Rectal smooth muscle tissue (tissue), 1 donor: ENCODE measurements around the gene PGPEP1.
"Not testable (repeated sequence)": the region's sequence is repeated elsewhere in the genome, so short reads cannot be mapped to it uniquely, and the experiment has no call there.

ENCODE experiments used
- H3K27ac ChIP-seq: one replicate; pipeline ENCODE4 v1.7.0; 2013; ENCODE audit warnings: low read depth, low read length, inconsistent platforms
- H3K27me3 ChIP-seq: one replicate; pipeline ENCODE4 v1.7.0; 2013; ENCODE audit warnings: low read length; ENCODE audit not compliant: control insufficient read depth, insufficient read depth
- H3K36me3 ChIP-seq: one replicate; pipeline ENCODE4 v1.7.0; 2013; ENCODE audit warnings: low read length; ENCODE audit not compliant: control insufficient read depth, insufficient read depth
- H3K4me1 ChIP-seq: one replicate; pipeline ENCODE4 v1.7.0; 2013; ENCODE audit warnings: low read length; ENCODE audit not compliant: control insufficient read depth, insufficient read depth
- H3K4me3 ChIP-seq: one replicate; pipeline ENCODE4 v1.7.0; 2013; ENCODE audit warnings: low read length
- H3K9ac ChIP-seq: one replicate; pipeline ENCODE4 v1.7.0; 2013; ENCODE audit warnings: low read length

Gene PGPEP1

DNA sequence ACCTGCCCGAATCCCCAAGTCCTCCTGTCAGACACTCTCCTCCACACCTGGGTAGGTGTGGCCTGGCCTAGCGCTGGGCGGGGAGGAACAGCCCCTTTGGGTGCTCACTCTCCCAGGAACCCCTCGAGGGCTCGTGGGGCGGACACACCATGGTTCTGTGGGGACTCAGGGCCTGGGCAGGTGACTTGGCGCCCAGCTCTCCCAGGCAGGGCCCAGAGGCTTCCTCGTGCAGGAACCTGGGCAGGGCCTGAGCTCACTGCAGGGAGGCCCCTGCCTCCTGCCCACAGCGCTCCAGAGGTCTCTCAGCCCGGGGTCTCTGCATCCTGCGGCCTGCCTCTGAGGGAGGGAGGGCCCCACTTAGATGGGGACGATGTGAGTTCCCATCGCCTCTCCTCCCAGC is 29.4 kb upstream of the PGPEP1 start:
- Histone ChIP-seq H3K36me3 (peaks cover 16% of the 10 kb centered on the region), H3K4me3 (no peak overlapping the region), H3K9ac (no peak overlapping the region)

DNA sequence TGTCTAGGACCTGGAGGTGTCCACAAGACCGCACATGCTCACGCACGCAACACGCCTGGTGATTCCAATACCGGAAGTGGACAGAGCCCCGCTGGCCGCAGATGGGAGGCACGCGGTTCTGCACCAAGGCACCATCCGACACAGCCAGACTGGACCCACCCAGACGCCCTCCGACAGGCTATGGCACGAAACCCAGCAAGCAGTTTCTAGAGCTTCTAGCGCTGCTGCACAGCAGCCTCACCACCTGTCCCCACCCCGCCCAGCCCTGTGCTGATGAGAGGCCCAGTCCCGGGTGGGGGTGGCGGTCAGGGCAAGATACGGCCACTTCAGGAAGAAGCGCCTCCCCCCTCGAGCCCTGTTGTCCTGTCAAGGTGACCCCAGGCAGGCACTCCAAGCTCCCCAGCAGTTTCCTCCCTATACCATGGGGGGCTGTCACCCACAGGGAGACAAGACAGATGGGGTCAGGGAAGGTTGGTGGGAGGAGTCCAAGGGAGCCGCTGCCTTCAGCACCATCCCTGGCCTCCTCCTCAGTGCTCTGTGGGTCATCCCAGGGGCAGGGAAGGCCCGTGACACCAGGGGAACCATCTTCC is 28.8 kb upstream of the PGPEP1 start:
- Histone ChIP-seq H3K9ac (no peak overlapping the region), H3K4me3 (no peak overlapping the region), H3K27me3 (no peaks in the 10 kb centered on the region), H3K4me1 (no peaks in the 10 kb centered on the region), H3K36me3 (peaks cover 16% of the 10 kb centered on the region), H3K27ac (no peak overlapping the region)

More for the DNA sequence above, 29.4 kb upstream of the PGPEP1 start:
- Histone ChIP-seq H3K4me1 (peaks cover 5% of the 10 kb centered on the region), H3K27ac (no peak overlapping the region), H3K27me3 (no peaks in the 10 kb centered on the region)

DNA sequence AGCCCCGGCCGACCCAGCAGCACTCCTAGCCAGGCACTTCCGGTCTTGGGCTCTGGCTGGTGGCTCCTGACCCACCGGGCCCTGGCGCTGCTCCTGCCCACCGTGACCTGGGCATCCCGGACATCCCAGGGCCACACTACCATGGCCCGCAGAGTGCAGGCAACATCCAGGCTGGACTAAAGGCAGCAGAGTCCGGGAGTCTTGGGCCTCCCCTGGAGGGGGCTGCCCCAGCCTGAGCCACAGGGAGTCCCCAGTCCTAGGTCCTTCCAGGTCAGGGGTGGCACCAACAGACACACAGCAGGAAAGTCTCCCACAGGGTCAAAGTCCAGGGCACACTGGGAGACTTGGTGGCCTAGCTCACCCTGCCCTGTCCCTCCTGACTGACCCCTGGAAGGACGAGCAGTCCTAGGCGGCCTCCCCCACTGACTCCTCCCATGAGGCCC is 28.3 kb upstream of the PGPEP1 start:
- Histone ChIP-seq H3K27me3 (no peaks in the 10 kb centered on the region), H3K9ac (no peak overlapping the region), H3K4me3 (no peak overlapping the region), H3K4me1 (no peaks in the 10 kb centered on the region), H3K27ac (no peak overlapping the region), H3K36me3 (peaks cover 16% of the 10 kb centered on the region)

DNA sequence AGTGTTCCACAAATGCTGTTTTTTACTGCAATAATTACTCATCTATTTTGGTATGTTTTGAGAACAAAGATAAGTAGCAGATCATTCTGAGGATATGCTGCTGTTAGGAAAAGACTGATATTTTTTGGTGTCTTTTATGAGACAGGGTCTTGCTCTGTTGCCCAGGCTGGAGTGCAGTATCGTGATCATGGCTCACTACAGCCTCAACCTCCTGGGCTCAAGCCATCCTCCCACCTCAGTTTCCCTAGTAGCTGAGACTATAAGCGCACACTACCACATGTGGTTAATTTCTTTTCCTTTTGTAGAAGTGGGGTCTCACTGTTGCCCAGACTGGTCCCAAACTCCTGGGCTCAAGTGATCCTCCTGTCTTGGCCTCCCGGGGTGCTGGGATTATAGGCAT is 27.0 kb upstream of the PGPEP1 start:
- H3K4me3 ChIP-seq: no peak overlapping the region
- H3K27me3 ChIP-seq: no peaks in the 10 kb centered on the region
- no peak overlapping the region for H3K27ac ChIP-seq
- H3K9ac ChIP-seq: no peak overlapping the region
- peaks cover 16% of the 10 kb centered on the region for H3K36me3 ChIP-seq
- H3K4me1 ChIP-seq: no peaks in the 10 kb centered on the region

DNA sequence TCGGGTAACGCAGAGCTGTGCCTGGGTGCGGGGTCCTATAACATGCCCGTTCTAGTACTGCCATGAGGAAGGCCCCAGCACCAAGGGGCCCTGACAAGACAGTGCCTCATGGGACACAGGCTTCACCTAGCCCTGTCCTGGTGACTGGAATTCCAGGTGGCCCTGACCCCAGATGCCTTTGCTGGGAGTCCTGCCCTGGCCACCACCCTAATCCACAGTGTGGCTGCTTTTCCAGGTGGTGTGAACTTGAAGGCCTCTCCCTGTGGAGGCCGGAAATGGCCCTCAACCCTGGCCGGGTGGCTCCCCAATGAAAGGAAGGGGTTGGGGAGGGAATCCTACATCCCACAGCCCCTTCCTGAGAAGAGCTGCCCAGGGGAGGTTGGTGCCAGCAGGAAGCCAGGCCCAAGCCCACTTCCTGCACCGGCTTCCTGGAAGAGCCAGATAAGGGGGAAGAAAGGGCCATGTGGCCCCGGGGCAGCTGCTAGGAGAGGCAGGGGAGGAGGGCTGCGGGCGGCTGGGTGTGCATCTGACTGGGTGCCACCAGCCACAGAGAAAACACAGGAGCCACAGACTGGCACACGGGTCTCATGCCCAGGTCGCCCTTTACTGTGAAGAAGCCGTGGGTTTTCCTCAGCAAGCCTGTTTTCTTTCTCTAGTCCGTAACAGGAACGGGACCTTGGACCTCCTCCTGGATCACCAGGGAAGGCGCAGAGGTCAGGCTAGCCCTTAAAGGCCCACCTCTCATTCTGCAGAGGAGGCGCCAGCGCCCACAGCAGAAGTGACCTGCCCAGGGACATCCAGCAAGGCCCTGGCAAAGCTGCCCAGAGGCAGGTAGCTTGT is 22.2 kb upstream of the PGPEP1 start:
- Histone ChIP-seq H3K4me3 (no peak overlapping the region), H3K4me1 (peaks cover 9% of the 10 kb centered on the region), H3K27me3 (no peaks in the 10 kb centered on the region), H3K36me3 (peaks cover 2% of the 10 kb centered on the region), H3K27ac (no peak overlapping the region), H3K9ac (no peak overlapping the region)

DNA sequence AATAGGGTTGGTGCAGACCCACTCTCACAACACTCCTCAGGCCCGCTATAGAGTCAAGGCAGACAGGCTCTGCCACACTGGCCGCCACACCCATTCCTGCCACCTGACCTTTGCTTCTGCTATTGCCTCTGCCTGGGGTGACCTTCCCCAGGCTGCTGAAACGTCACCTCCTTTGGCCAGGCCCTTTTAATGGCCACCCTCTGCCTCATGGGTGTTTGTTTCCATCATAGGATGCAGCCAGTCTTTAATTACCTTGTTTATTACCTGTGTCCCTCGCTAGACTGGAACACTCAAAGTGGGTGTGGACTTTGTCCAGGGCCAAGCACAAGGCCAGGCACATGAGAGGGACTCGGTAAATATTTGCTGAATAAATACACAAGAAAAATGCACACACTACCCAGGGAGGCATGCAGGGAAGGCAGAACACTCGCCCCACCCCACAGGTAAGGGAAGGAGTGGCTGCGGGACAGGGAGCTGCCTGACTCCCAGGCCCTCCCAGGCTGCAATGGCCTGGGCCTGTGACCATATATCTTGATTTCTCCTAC is 20.7 kb upstream of the PGPEP1 start:
- H3K36me3 ChIP-seq: no peaks in the 10 kb centered on the region
- H3K27ac ChIP-seq: no peak overlapping the region
- no peak overlapping the region for H3K4me3 ChIP-seq
- H3K4me1 ChIP-seq: peaks cover 15% of the 10 kb centered on the region
- no peak overlapping the region for H3K9ac ChIP-seq
- H3K27me3 ChIP-seq: no peaks in the 10 kb centered on the region

DNA sequence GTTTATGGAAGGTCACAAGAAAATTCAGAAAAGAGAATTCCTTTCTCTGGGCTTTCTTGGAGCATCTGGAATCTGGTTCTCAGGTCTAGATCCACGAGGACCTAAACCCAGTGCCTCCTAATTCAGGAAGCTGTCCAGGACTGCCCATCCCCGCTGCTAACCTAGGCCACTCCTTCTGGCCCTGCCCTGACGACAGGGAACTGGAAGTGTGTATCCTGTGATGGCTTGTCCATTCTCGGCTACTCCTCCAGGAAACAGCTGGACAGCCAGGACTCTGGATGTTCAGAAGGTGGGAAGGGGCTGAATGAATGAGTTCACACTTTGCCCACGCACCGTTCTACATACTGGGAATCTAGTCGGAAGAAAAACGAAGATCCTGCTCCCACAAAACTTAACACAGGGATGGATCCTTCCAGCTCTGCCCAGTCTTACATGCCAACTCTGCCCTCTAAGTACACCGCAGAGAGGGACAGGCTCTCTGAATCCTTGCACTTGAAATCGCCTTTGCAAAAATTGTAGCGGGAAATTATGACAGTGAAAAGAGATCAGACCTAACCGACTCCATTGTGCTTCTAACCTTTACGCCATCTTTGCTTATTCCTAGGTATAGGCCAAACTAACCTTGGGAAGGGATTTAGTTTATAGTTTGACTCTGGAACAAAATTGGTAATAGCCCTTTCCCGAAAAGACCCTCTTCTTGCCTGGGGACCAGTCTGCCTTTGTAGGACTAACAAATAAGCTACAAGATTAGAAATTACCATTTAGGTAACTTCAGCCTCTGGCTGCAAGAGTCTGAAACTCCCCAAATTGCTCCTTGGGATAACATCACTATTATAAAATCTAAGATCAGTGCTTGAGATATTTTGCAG is 19.3 kb upstream of the PGPEP1 start:
- Histone ChIP-seq H3K36me3 (no peaks in the 10 kb centered on the region), H3K27ac (no peak overlapping the region), H3K27me3 (no peaks in the 10 kb centered on the region), H3K4me1 (peaks cover 15% of the 10 kb centered on the region), H3K4me3 (no peak overlapping the region), H3K9ac (peak overlapping the region; percentile 39)

DNA sequence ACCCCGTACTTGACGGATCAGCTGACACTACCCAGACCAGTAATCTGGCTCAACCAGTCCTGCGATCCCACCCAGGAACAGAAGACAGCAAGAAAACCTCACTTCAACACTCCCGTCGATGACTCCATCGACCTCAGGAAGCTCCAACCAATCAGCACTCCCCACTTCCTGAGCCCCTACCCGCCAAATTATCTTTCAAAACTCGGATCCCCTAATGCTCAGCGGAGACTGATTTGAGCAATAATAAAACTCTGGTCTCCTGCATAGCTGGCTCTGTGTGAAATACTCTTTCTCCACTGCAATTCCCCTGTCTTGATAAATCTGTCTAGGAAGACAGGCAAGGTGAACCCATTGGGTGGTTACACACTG is 18.7 kb upstream of the PGPEP1 start:
- H3K36me3 ChIP-seq: no peaks in the 10 kb centered on the region
- H3K4me3 ChIP-seq: peak overlapping the region; percentile 77
- peaks cover 15% of the 10 kb centered on the region for H3K4me1 ChIP-seq
- H3K9ac ChIP-seq: peak overlapping the region; percentile 79
- H3K27me3 ChIP-seq: no peaks in the 10 kb centered on the region
- H3K27ac ChIP-seq: no peak overlapping the region

DNA sequence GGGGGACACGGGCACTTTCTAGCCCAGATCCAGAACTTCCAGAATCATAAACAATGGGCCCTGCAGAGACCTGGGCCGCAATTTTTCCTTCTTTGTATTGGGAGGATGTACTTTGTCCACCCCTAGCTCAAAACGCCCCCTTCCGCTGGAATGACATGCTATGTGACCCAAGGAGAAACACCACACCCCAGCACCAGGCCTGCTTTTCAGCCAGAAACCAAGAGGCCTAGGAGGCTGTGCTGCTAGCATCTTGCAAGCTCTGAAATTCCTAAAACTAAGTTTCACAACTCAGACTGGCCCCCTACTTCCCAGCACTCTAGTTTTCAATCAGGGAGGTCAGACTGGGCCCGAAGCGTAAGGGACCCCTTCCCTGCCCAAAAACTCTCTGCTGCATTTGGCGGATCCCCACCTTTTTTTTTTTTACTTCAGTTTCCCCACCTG is 18.1 kb upstream of the PGPEP1 start:
- H3K9ac ChIP-seq: peak overlapping the region; percentile 79
- H3K27me3 ChIP-seq: no peaks in the 10 kb centered on the region
- peak overlapping the region; percentile 77 for H3K4me3 ChIP-seq
- H3K4me1 ChIP-seq: peaks cover 15% of the 10 kb centered on the region
- no peaks in the 10 kb centered on the region for H3K36me3 ChIP-seq
- peak overlapping the region; percentile 95 for H3K27ac ChIP-seq

DNA sequence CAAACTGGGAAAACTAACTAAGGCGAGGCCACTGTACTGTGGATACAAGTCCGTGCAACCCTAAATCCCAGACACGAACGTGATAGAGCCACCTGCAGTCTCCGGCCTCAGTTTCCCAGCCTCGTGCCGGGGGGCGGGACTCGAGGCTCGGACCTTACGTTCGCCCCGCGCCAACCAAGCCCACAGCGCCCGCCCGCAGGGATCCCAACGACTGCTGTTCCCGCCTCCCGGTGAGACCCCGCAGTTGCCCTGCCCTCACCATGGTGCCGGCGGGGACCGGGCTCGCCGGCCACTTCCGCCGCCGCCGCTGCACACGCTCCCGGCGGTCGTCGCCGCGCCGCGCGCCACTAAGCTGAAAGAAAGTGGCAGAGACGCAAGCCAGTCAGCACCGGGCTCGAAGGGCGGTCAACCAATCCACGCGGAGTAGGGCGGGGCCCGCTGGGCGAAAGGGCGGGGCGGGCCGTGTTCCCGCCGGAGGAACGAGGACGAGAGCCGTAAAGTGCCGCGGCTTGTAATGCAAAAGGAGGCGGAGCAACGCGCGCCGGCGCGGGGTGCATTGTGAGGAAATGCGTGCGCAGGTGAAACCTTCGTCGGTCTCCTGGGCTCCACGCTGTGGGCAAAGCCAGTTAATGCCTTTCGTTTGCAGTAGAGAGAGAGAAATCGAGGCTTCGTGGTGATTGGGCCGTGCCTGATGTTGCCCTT is 17.5 kb upstream of the PGPEP1 start, which contains the start of gene LSM4:
Gene LSM4 (minus strand): TSS at position 318 of the 702 bp plus-strand sequence. CDS start 56 bp downstream, at position 262.
- Histone ChIP-seq H3K27ac (peak within 1 kb of the TSS; percentile 95), H3K9ac (peak within 1 kb of the TSS; percentile 79), H3K27me3 (no peaks in the 10 kb centered on the region), H3K4me1 (peaks cover 15% of the 10 kb centered on the region), H3K36me3 (no peaks in the 10 kb centered on the region), H3K4me3 (peak within 1 kb of the TSS; percentile 77)

DNA sequence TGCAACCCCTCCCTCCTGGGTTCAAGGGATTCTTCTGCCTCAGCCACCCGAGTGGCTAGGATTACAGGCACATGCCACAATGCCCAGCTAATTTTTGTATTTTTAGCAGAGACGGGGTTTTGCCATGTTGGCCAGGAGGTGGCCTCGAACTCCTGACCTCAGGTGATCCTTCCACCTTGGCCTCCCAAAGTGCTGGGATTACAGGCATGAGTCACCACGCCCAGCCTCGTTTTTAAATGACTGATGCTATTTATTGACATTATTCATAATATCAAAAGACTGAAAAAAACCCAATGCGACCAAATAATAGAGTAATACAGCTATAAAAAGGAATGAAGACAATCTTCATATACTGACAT is 16.0 kb upstream of the PGPEP1 start:
- not testable (repeated sequence) for H3K36me3 ChIP-seq, H3K9ac ChIP-seq, H3K4me3 ChIP-seq, H3K27me3 ChIP-seq
- peak overlapping the region; percentile 95 for H3K27ac ChIP-seq
- peaks cover 23% of the 10 kb centered on the region for H3K4me1 ChIP-seq
